HCT116 (cell line): ENCODE data around the gene GPR101.

Experiments
- CEBPB ChIP-seq: IDR thresholded peaks from 2 replicates; pipeline ENCODE4 v1.6.1; 2012; ENCODE audit warnings: low read depth
- ELF1 ChIP-seq: IDR thresholded peaks from 2 replicates; pipeline ENCODE4 v1.6.1; 2012; ENCODE audit warnings: low read depth, borderline replicate concordance
- EZH2 ChIP-seq: fragments of 200-600 bp; sonication (generic); IDR thresholded peaks from 2 replicates; pipeline ENCODE4 v1.6.1; 2017; ENCODE audit warnings: antibody characterized with exemption, mixed run types
- EZH2phosphoT487 ChIP-seq: fragments of 200-600 bp; IDR thresholded peaks from 2 replicates; pipeline ENCODE4 v1.6.1; 2018; ENCODE audit warnings: antibody characterized with exemption, borderline replicate concordance
- FOSL1 ChIP-seq: IDR thresholded peaks from 2 replicates; pipeline ENCODE4 v1.6.1; 2012; ENCODE audit warnings: low read depth
- POLR2A ChIP-seq: IDR thresholded peaks from 2 replicates; pipeline ENCODE4 v1.7.0; 2011; ENCODE audit warnings: borderline replicate concordance; ENCODE audit not compliant: insufficient read depth, insufficient read length; ENCODE audit errors: extremely low read depth
- POLR2AphosphoS5 ChIP-seq: IDR thresholded peaks from 2 replicates; pipeline ENCODE4 v1.6.1; 2011; ENCODE audit warnings: mild to moderate bottlenecking, low read depth, low read length, moderate library complexity
- RAD21 ChIP-seq: IDR thresholded peaks from 2 replicates; pipeline ENCODE4 v1.6.1; 2012; ENCODE audit warnings: low read depth, mild to moderate bottlenecking
- SP1 ChIP-seq: IDR thresholded peaks from 2 replicates; pipeline ENCODE4 v1.6.1; 2012; ENCODE audit warnings: low read depth
- TCF7L2 ChIP-seq: IDR thresholded peaks from 2 replicates; pipeline ENCODE4 v1.7.0; 2011; ENCODE audit warnings: borderline replicate concordance, inconsistent platforms; ENCODE audit not compliant: insufficient read depth, insufficient read length; ENCODE audit errors: extremely low read depth
- YY1 ChIP-seq: IDR thresholded peaks from 2 replicates; pipeline ENCODE4 v1.6.1; 2011; ENCODE audit warnings: low read length, low read depth, moderate library complexity, mild to moderate bottlenecking; ENCODE audit not compliant: insufficient replicate concordance; ENCODE audit errors: extremely low read depth
- ZNF274 ChIP-seq: fragments of 200-500 bp; sonication (Bioruptor generic); IDR thresholded peaks from 2 replicates; pipeline ENCODE4 v1.6.1; 2014; ENCODE audit warnings: mild to moderate bottlenecking, low read depth, low read length, inconsistent platforms
- TF ChIP-seq, protein P1 (sequence below), 3 experiments: fragments of 200-600 bp in 1 of 3; sonication (generic) in 1 of 3; IDR thresholded peaks in 2 of 3; conservative IDR thresholded peaks in 1 of 3; 2 replicates each; pipeline ENCODE4 v1.5.1; 2012 to 2017; ENCODE audit warnings: low read depth in 2 of 3, low read length in 2 of 3, antibody characterized with exemption in 1 of 3, borderline replicate concordance in 1 of 3, control low read depth in 1 of 3, mild to moderate bottlenecking in 1 of 3, mixed read lengths in 1 of 3, mixed run types in 1 of 3, moderate library complexity in 1 of 3; ENCODE audit not compliant: insufficient read depth in 1 of 3

- TF ChIP-seq, protein P1, sequence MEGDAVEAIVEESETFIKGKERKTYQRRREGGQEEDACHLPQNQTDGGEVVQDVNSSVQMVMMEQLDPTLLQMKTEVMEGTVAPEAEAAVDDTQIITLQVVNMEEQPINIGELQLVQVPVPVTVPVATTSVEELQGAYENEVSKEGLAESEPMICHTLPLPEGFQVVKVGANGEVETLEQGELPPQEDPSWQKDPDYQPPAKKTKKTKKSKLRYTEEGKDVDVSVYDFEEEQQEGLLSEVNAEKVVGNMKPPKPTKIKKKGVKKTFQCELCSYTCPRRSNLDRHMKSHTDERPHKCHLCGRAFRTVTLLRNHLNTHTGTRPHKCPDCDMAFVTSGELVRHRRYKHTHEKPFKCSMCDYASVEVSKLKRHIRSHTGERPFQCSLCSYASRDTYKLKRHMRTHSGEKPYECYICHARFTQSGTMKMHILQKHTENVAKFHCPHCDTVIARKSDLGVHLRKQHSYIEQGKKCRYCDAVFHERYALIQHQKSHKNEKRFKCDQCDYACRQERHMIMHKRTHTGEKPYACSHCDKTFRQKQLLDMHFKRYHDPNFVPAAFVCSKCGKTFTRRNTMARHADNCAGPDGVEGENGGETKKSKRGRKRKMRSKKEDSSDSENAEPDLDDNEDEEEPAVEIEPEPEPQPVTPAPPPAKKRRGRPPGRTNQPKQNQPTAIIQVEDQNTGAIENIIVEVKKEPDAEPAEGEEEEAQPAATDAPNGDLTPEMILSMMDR (IDR thresholded peaks at IDR 0.05 in 2 of 3, conservative IDR thresholded peaks at IDR 0.05 in 1 of 3; ENCODE audit: borderline replicate concordance in 1 of 3, insufficient read depth in 1 of 3, low read depth in 2 of 3, low read length in 2 of 3), result no peak
- TF ChIP-seq CEBPB (no peak), EZH2 (no peak), POLR2AphosphoS5 (no peak), YY1 (no peak), ZNF274 (no peak), POLR2A (no peak), SP1 (no peak), EZH2phosphoT487 (no peak), FOSL1 (no peak), ELF1 (no peak), TCF7L2 (no peak), RAD21 (no peak)
These were observed 33.4 kb upstream of the GPR101 start for GRCh38 chrX:137067147-137067546.
